Natural killer cell (primary cell): ENCODE results near the gene GPHN. TPM values are rescaled to one million over a fixed set of nuclear protein-coding genes. Genes with fewer than 3 reads are reported as not detected.

ENCODE experiments used
- ATAC-seq, 3 donors: fragments of 150-1000 bp in 2 of 3; fragments of 200-7000 bp in 1 of 3; cut with Tn5 transposase; 1 replicate in 1 of 3; 2 replicates in 2 of 3; pipeline ENCODE4 v1.10.0; 2021; ENCODE audit warnings: mild to moderate bottlenecking in 2 of 3, moderate library complexity in 2 of 3
- DNase-seq, 2 donors: peaks; one replicate each; pipeline versions ENCODE4 v3.0.0 to v3.0.0-alpha.2; 2013 to 2021; ENCODE audit warnings: mixed read lengths in 1 of 2
- H3K27ac ChIP-seq: one replicate; pipeline ENCODE4 v1.5.1; 2013; ENCODE audit warnings: mild to moderate bottlenecking, low read length
- H3K27me3 ChIP-seq: one replicate; pipeline ENCODE4 v1.6.1; 2013; ENCODE audit warnings: low read length; ENCODE audit not compliant: control insufficient read depth, insufficient read depth
- H3K36me3 ChIP-seq: one replicate; pipeline ENCODE4 v1.6.1; 2013; ENCODE audit warnings: low read length; ENCODE audit not compliant: control insufficient read depth, insufficient read depth
- H3K4me1 ChIP-seq: one replicate; pipeline ENCODE4 v1.6.1; 2013; ENCODE audit warnings: low read length; ENCODE audit not compliant: control insufficient read depth, insufficient read depth
- H3K4me3 ChIP-seq: one replicate; pipeline ENCODE4 v1.5.1; 2013; ENCODE audit warnings: low read length
- H3K9me3 ChIP-seq: one replicate; pipeline ENCODE4 v1.6.1; 2013; ENCODE audit warnings: low read length; ENCODE audit not compliant: control insufficient read depth, insufficient read depth
- H3K27ac Mint-ChIP-seq, 2 donors: one replicate each; pipeline ENCODE4 v1.8.0; 2022; ENCODE audit warnings: mild to moderate bottlenecking in 2 of 2, mixed read lengths in 2 of 2, moderate library complexity in 1 of 2
- H3K27me3 Mint-ChIP-seq, 2 donors: one replicate each; pipeline ENCODE4 v1.8.0; 2022; ENCODE audit warnings: low read depth in 2 of 2, mixed read lengths in 2 of 2
- H3K36me3 Mint-ChIP-seq: one replicate; pipeline ENCODE4 v1.8.0; 2022; ENCODE audit warnings: mixed read lengths
- H3K4me1 Mint-ChIP-seq, 2 donors: one replicate each; pipeline ENCODE4 v1.8.0; 2022; ENCODE audit warnings: mixed read lengths in 2 of 2
- H3K4me3 Mint-ChIP-seq: one replicate; pipeline ENCODE4 v1.8.0; 2022; ENCODE audit warnings: mild to moderate bottlenecking, moderate library complexity, mixed read lengths
- H3K9me3 Mint-ChIP-seq, 2 donors: one replicate each; pipeline ENCODE4 v1.8.0; 2022; ENCODE audit warnings: mixed read lengths in 2 of 2
- WGBS: methylation state at CpG from one replicate; pipeline ENCODE4 v1.1.7; 2013; ENCODE audit warnings: missing lambda C conversion rate; ENCODE audit not compliant: insufficient coverage; 5-methylcytosine and 5-hydroxymethylcytosine counted together
- intact Hi-C: fragments of 100-400 bp; cut with micrococcal nuclease; formaldehyde crosslinking; loops from one replicate; pipeline ENCODE4 v1.14.2; 2022
- total RNA-seq, 4 donors: library from RNA; stranded (reverse); fragments of 120-200 nt in 1 of 4; gene quantifications; one replicate each; pipeline versions ENCODE4 v1.2.3 to v1.2.4, GENCODE V29; 2013 to 2022
- TF ChIP-seq, protein P1 (sequence below): fragments of 200-600 bp; IDR thresholded peaks from one replicate; pipeline ENCODE4 v1.8.0; 2022; ENCODE audit warnings: antibody characterized with exemption

Gene GPHN
- total RNA-seq, 3 donors from 2014 or later (not counting 1 experiment from before 2014, with no cell fraction given) = 6.3 to 9.4 (median 8.7) TPM

DNA sequence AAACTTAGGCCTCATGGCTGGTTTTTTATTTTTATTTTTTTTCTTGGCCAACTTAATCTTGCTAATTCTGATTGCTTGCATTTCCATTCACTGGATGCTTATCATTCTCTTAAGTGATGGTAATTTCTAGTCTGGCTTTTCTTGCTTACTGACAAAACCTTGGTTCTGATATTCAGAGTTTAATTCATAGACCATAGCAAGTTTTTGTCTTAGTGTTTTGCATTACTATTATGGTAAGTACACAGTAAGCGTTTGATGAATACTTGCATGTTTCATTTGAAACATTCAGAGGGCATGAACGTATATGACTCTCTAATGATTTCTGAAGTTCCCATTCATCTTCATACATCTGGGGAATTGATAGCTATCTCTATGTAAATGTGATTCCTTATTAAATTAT, 55.8 kb downstream of the GPHN start:
- TF ChIP-seq, protein P1, sequence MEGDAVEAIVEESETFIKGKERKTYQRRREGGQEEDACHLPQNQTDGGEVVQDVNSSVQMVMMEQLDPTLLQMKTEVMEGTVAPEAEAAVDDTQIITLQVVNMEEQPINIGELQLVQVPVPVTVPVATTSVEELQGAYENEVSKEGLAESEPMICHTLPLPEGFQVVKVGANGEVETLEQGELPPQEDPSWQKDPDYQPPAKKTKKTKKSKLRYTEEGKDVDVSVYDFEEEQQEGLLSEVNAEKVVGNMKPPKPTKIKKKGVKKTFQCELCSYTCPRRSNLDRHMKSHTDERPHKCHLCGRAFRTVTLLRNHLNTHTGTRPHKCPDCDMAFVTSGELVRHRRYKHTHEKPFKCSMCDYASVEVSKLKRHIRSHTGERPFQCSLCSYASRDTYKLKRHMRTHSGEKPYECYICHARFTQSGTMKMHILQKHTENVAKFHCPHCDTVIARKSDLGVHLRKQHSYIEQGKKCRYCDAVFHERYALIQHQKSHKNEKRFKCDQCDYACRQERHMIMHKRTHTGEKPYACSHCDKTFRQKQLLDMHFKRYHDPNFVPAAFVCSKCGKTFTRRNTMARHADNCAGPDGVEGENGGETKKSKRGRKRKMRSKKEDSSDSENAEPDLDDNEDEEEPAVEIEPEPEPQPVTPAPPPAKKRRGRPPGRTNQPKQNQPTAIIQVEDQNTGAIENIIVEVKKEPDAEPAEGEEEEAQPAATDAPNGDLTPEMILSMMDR = no peak
- H3K4me1 ChIP-seq = no peaks in the 10 kb centered on the region
- no peak overlapping the region for H3K4me3 Mint-ChIP-seq
- DNase-seq = no peak
- no peak for ATAC-seq
- H3K4me1 Mint-ChIP-seq = no peaks in the 10 kb centered on the region
- H3K27me3 ChIP-seq = no peaks in the 10 kb centered on the region
- no peaks in the 10 kb centered on the region for H3K36me3 Mint-ChIP-seq
- no peaks in the 10 kb centered on the region for H3K27me3 Mint-ChIP-seq
- no peaks in the 10 kb centered on the region for H3K9me3 Mint-ChIP-seq
- H3K27ac Mint-ChIP-seq = no peak overlapping the region
- no peaks in the 10 kb centered on the region for H3K36me3 ChIP-seq
- no CpG with 5 or more reads among the region's 2 CpGs for WGBS
- H3K4me3 ChIP-seq = no peak overlapping the region
- intact Hi-C loops = no loop called here
- no peak overlapping the region for H3K27ac ChIP-seq
- no peaks in the 10 kb centered on the region for H3K9me3 ChIP-seq

DNA sequence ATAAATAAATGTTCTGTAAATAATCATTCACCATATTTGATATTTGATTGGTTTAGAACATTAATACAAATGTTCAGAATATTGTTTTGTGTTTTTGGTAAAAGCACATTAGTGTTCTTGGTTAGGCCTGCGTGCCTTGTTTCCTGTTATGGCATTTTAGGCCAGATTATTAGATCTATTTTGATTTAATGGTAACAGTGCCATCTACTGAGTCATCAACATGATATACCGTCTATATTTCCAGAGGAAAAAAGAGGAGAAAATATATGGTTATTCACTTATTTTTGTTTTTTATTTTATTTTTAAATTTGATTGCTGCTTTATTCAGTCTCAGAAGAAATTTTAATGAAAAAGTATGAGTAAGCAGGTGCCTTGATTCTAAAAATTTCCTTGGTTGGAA, 60.3 kb downstream of the GPHN start:
- H3K36me3 Mint-ChIP-seq = peaks cover 8% of the 10 kb centered on the region
- Histone ChIP-seq H3K4me1 (no peaks in the 10 kb centered on the region), H3K9me3 (peaks cover 2% of the 10 kb centered on the region), H3K27ac (no peak overlapping the region), H3K36me3 (no peaks in the 10 kb centered on the region), H3K27me3 (no peaks in the 10 kb centered on the region), H3K4me3 (no peak overlapping the region)
- no peak overlapping the region for H3K4me3 Mint-ChIP-seq
- 50% methylated on average over 1 of the region's 2 CpGs for WGBS
- TF ChIP-seq, protein P1 = no peak
- no peak overlapping the region for H3K27ac Mint-ChIP-seq
- H3K4me1 Mint-ChIP-seq = no peaks in the 10 kb centered on the region
- intact Hi-C loops = no loop called here
- H3K9me3 Mint-ChIP-seq = peaks cover 7% of the 10 kb centered on the region in 2 donors
- H3K27me3 Mint-ChIP-seq = no peaks in the 10 kb centered on the region
- no peak for DNase-seq
- no peak for ATAC-seq

DNA sequence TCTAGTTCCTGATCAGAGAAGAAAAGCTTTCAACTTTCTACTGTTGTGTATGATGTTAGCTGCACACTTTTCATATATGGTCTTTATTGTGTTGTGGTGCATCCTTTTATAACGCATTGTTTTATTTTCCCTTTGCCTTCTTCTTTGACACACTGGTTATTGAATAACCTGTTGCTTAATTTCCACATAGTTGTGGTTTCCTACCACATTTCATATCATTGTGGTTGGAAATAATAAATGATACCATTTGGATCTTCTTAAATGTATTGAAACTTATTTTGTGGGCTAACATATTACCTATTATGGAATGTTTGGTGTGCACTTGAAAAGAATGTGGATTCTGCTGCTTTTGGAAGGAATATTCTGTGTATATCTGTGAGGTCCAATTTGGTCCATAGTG, 64.9 kb downstream of the GPHN start:
- Histone ChIP-seq H3K27me3 (no peaks in the 10 kb centered on the region), H3K4me3 (no peak overlapping the region), H3K27ac (no peak overlapping the region), H3K36me3 (no peaks in the 10 kb centered on the region), H3K9me3 (peaks cover 19% of the 10 kb centered on the region), H3K4me1 (no peaks in the 10 kb centered on the region)
- H3K36me3 Mint-ChIP-seq = peaks cover 22% of the 10 kb centered on the region
- DNase-seq (no peak), ATAC-seq (no peak)
- TF ChIP-seq, protein P1 = no peak
- no peaks in the 10 kb centered on the region for H3K27me3 Mint-ChIP-seq
- H3K27ac Mint-ChIP-seq = no peak overlapping the region
- peaks cover 10 to 16% of the 10 kb centered on the region in 2 donors for H3K9me3 Mint-ChIP-seq
- H3K4me1 Mint-ChIP-seq = peaks cover 0 to 10% of the 10 kb centered on the region in 2 donors
- no CpG with 5 or more reads among the region's 1 CpG for WGBS
- intact Hi-C loops = no loop called here
- no peak overlapping the region for H3K4me3 Mint-ChIP-seq

- Mint-ChIP-seq H3K9me3 (peaks cover 16 to 30% of the 10 kb centered on the region in 2 donors), H3K4me1 (peaks cover 0 to 10% of the 10 kb centered on the region in 2 donors), H3K36me3 (peaks cover 37% of the 10 kb centered on the region), H3K27me3 (no peaks in the 10 kb centered on the region), H3K27ac (no peak overlapping the region), H3K4me3 (no peak overlapping the region)
- no peaks in the 10 kb centered on the region for H3K36me3 ChIP-seq
- no peaks in the 10 kb centered on the region for H3K4me1 ChIP-seq
- no peak overlapping the region for H3K4me3 ChIP-seq
- DNase-seq = no peak
- WGBS = no CpG with 5 or more reads among the region's 2 CpGs
- no peak for ATAC-seq
- no peaks in the 10 kb centered on the region for H3K27me3 ChIP-seq
- peaks cover 19% of the 10 kb centered on the region for H3K9me3 ChIP-seq
- intact Hi-C loops = no loop called here
- no peak overlapping the region for H3K27ac ChIP-seq
- TF ChIP-seq, protein P1 = no peak
Measured at GRCh38 chr14:66575014-66575413, 67.1 kb downstream of the GPHN start.
